Rectal smooth muscle tissue (tissue), 1 donor: Measurements from ENCODE around the gene CADPS2.

Experiments used
- H3K27ac ChIP-seq: one replicate; pipeline ENCODE4 v1.7.0; 2013; ENCODE audit warnings: low read depth, low read length, inconsistent platforms
- H3K27me3 ChIP-seq: one replicate; pipeline ENCODE4 v1.7.0; 2013; ENCODE audit warnings: low read length; ENCODE audit not compliant: control insufficient read depth, insufficient read depth
- H3K36me3 ChIP-seq: one replicate; pipeline ENCODE4 v1.7.0; 2013; ENCODE audit warnings: low read length; ENCODE audit not compliant: control insufficient read depth, insufficient read depth
- H3K4me1 ChIP-seq: one replicate; pipeline ENCODE4 v1.7.0; 2013; ENCODE audit warnings: low read length; ENCODE audit not compliant: control insufficient read depth, insufficient read depth
- H3K4me3 ChIP-seq: one replicate; pipeline ENCODE4 v1.7.0; 2013; ENCODE audit warnings: low read length
- H3K9ac ChIP-seq: one replicate; pipeline ENCODE4 v1.7.0; 2013; ENCODE audit warnings: low read length

Gene CADPS2

DNA sequence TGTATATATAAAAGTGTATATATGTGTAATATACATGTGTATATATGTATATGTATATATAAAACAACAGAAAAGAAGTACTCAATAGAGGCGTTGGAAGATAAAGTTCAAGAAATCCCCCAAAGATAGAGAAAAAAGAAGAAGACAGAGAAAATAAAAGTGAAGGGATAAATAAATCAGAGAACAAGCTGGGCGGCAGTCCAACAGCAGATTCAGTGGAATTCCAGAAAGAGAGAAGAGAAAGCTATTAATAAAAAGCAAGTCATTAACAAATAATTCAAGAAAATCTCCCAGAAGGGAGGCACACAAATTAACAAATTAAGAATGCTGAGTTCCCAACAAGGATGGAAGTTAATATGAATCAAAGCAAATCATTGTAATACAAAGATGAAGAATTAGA is 124.2 kb downstream of the CADPS2 start:
- no peaks in the 10 kb centered on the region for H3K4me1 ChIP-seq
- no peak overlapping the region for H3K4me3 ChIP-seq

DNA sequence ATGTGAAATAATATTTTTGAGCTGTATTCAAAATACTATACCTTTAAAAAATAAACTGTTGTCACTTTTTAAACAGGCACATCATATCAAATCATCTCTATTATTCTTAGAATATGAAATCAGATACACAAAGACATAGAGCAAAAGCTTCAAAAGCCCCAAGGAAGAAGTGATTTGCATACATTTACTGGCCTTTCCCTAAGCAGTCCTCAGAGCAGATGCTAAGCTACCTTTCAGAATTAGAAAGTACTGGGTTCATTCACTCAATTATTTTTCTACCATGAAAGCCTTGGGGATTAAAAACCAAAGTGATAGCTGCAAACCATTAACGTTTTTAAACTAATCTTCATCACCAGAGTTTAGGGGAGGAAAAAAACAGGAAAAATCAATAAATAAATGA is 127.8 kb downstream of the CADPS2 start:
- H3K4me1 ChIP-seq: no peaks in the 10 kb centered on the region
- no peak overlapping the region for H3K4me3 ChIP-seq
- no peak overlapping the region for H3K9ac ChIP-seq
- no peaks in the 10 kb centered on the region for H3K36me3 ChIP-seq
- H3K27ac ChIP-seq: no peak overlapping the region
- no peaks in the 10 kb centered on the region for H3K27me3 ChIP-seq

More for the DNA sequence above, 124.2 kb downstream of the CADPS2 start:
- Histone ChIP-seq H3K9ac (no peak overlapping the region), H3K27me3 (no peaks in the 10 kb centered on the region), H3K27ac (no peak overlapping the region), H3K36me3 (no peaks in the 10 kb centered on the region)

DNA sequence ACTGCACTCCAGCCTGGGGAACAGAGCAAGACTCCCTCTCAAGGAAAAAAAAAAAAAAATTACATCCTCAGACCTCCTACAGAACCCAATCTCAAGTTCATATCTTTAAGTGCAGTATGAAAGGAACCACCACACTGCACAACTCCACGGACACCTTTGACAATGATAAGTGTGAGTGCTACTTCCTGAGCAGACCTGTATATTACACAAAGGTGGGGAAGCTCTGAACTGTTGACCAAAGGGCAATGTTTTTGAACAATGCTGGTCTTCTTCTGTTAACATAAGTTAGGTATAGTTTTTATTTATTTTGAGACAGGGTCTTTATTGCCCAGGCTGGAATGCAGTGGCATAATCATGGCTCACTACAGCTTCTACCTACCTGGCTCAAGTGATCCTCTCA is 129.4 kb downstream of the CADPS2 start:
- Histone ChIP-seq H3K27me3 (no peaks in the 10 kb centered on the region), H3K36me3 (no peaks in the 10 kb centered on the region), H3K4me3 (no peak overlapping the region), H3K4me1 (no peaks in the 10 kb centered on the region), H3K9ac (no peak overlapping the region), H3K27ac (no peak overlapping the region)

DNA sequence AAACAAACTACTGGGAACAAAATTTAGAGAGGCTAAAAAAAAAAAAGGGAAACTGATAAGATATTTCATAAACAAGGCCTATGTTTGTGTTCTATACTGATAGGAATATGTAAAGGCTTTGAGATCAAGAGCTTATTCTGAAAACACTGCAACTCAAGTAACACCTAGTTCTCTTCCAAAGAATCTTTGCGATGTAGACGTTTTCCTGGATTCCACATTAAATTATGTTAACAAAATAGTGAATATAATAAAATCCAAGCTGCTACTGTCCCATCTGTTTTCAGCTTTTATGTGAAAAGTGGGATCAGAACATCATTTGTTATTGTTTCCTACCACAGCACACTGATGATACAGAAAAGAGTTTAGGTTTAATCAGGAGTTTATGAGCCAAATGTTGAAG is 130.6 kb downstream of the CADPS2 start:
- Histone ChIP-seq H3K4me1 (no peaks in the 10 kb centered on the region), H3K27me3 (no peaks in the 10 kb centered on the region), H3K4me3 (no peak overlapping the region), H3K27ac (no peak overlapping the region), H3K36me3 (no peaks in the 10 kb centered on the region), H3K9ac (no peak overlapping the region)

DNA sequence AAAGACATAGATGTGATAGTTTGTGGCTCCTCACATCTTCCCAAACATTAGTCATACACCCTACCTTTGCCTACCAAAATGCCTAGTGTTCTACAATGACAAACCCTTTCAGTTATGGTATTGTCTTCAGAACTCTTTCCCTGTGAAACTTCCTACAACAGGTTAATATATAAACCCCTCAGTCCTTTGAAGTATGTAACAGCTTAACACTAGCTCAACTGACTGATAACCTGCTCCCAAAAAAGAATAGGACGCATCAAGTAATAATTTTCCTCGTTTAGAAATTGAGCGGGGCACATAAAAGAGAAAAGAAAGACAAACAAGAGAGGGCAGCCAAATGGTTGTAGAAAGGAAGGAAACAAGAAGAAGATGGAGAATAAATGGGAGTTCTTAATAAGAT is 133.7 kb downstream of the CADPS2 start:
- Histone ChIP-seq H3K9ac (no peak overlapping the region), H3K27ac (no peak overlapping the region), H3K4me1 (no peaks in the 10 kb centered on the region), H3K27me3 (no peaks in the 10 kb centered on the region), H3K36me3 (no peaks in the 10 kb centered on the region), H3K4me3 (no peak overlapping the region)

DNA sequence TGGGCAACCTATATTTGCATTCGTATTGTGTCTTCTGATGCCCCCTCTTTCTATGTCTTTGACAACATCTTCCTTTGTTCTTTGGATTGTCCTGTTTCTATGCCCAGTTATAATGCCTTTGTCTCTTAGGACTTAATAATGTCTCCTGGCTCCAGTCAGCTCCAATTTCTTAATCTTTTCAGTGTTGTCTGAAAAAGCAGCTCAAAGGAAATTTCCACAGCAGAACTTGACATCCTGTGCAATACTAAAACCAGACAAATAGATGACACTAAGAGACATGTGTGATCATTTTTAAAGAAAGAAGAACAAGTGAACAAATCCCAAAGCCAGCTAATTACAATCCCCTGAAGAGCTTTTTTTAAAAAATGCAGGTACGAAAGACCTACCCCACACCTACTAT is 135.9 kb downstream of the CADPS2 start:
- no peaks in the 10 kb centered on the region for H3K27me3 ChIP-seq
- H3K27ac ChIP-seq: no peak overlapping the region
- no peaks in the 10 kb centered on the region for H3K36me3 ChIP-seq
- H3K4me3 ChIP-seq: no peak overlapping the region
- H3K9ac ChIP-seq: no peak overlapping the region
- H3K4me1 ChIP-seq: no peaks in the 10 kb centered on the region

DNA sequence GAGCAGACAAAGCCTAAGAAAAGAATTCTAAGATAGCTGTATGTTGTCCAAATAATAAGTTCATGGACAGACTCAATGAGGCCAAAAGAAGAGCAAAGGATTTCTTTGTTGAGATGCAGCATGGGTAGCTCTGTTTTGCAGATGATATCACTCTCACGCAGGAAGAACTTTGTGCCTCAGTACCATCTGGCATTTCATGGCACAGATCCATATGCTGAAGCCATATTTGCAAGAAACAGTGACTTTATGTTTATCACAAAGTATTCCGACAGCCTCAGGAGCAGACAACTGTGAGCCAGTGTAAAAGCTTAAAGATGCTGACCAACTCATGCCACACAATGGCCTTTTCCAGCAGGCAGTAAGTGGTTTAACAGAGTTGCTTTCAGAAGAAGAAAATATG is 138.1 kb downstream of the CADPS2 start:
- Histone ChIP-seq H3K9ac (no peak overlapping the region), H3K4me1 (no peaks in the 10 kb centered on the region), H3K27ac (no peak overlapping the region), H3K4me3 (no peak overlapping the region), H3K27me3 (no peaks in the 10 kb centered on the region), H3K36me3 (no peaks in the 10 kb centered on the region)

DNA sequence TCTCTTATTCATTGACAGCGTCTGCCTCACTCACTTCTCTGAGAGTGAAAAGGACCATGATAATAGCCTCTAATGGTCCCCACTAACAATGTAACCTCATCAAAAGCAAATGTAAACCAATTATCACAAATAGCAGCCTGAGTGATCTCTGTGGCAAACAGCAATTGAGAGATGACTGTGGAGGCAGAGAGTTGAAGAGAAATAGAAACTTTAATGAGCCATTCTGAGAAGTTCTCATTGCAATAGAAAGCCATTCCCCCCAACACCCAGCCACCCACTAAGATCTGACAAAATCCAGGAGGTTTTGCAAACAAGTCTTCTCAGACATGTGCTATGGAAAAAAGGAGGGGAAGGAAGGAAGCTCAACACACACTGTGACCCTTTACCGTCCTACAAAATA is 139.3 kb downstream of the CADPS2 start:
- H3K27ac ChIP-seq: no peak overlapping the region
- no peak overlapping the region for H3K9ac ChIP-seq
- H3K4me1 ChIP-seq: no peaks in the 10 kb centered on the region
- no peaks in the 10 kb centered on the region for H3K36me3 ChIP-seq
- H3K27me3 ChIP-seq: no peaks in the 10 kb centered on the region
- H3K4me3 ChIP-seq: no peak overlapping the region

DNA sequence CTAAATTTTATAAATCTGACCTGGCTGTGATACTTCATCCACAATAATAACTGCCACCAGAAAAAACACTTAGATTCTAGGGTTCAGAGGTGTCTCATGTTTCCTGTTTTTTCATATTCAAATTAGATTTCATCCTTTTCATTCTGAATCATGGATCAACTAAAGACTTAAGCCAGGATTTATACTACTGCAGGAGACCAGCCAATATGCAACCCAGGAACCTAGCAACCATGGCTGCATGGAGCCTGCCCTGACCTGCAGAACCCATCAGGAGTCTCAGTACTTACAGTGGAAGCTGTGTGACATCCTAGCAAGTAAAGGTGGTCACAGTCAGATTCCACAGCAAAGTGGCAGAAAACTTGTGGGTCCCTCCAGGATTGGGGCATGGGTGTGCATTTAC is 143.0 kb downstream of the CADPS2 start:
- H3K4me3 ChIP-seq: no peak overlapping the region
- no peaks in the 10 kb centered on the region for H3K27me3 ChIP-seq
- H3K9ac ChIP-seq: no peak overlapping the region
- no peaks in the 10 kb centered on the region for H3K4me1 ChIP-seq
- no peaks in the 10 kb centered on the region for H3K36me3 ChIP-seq
- no peak overlapping the region for H3K27ac ChIP-seq

DNA sequence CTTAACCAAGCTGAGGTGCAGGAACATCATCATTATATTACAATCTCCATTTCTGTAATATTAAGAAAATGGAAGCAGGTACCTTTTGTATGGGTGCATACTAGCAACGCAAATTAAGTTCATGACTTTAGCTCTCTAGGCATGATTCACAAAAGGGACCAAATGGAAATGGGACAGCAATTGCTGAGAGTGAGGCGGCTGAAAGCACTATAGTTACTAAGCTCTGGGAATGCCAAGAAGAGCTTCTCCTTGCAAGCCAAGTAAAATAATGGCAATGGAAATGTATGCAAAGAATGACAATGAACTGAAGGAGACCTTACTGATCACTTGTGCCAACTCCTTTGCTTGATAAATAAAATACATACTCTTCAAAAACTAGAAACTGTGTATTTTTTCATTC is 147.3 kb downstream of the CADPS2 start:
- Histone ChIP-seq H3K27me3 (no peaks in the 10 kb centered on the region), H3K4me3 (no peak overlapping the region), H3K9ac (no peak overlapping the region), H3K4me1 (no peaks in the 10 kb centered on the region), H3K36me3 (no peaks in the 10 kb centered on the region), H3K27ac (no peak overlapping the region)

DNA sequence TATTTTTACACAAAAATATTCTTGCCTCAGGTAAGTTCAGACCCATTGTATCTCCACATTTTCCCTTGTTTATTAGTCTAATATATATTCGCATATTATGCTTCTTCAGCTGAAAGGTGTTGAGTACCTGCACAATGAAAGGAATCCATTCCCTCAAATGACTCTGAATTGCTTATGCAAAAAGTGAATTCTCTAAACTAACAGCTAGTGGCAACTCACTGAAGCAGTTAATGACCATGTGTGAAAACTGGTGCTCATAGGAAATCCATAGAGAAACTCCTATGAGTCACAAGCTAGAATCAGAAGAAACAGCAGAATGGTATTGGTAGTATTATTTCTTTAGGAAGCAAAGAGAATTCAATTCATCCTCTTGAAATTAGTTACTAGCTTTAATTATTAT is 150.1 kb downstream of the CADPS2 start:
- no peak overlapping the region for H3K27ac ChIP-seq
- H3K4me1 ChIP-seq: no peaks in the 10 kb centered on the region
- no peaks in the 10 kb centered on the region for H3K27me3 ChIP-seq
- no peaks in the 10 kb centered on the region for H3K36me3 ChIP-seq
- H3K9ac ChIP-seq: no peak overlapping the region
- H3K4me3 ChIP-seq: no peak overlapping the region

DNA sequence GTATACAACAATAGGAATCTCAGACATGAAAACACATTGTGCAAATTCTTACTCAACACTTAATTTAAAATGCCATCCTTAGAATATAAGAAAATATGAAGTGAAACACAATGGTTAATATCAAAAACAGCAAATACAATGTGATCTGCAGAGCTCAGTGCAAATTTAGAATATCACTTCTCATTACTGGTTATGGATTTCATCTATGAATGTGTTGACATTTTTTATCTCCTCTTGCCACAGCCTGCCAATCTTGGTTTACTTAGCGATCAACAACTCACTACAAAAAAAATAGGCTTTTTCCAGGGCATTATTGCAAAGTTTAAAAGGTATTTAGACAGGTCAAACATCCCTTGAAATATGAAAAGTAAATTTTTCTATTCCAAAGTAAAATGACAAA is 158.5 kb downstream of the CADPS2 start:
- H3K4me3 ChIP-seq: no peak overlapping the region
- H3K36me3 ChIP-seq: no peaks in the 10 kb centered on the region
- no peaks in the 10 kb centered on the region for H3K27me3 ChIP-seq
- no peak overlapping the region for H3K27ac ChIP-seq
- H3K4me1 ChIP-seq: no peaks in the 10 kb centered on the region
- H3K9ac ChIP-seq: no peak overlapping the region

DNA sequence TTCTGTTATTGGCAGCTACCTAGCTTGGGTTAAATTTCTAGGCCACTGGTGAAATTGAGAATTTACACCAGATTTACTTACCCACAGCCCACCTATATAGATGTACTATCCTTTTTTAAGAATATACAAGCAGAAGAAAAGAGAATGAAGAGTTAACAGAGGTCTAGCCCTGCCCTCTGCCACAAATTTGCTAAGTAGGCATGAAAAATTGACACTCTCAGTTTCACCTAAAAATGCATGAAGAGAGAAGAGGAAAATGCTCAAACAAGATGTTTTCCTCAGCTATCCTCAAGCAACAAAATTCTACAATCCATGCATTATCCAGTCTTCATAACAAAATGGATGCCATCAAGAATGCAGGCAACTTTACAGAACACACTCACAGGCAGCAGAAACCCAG is 158.9 kb downstream of the CADPS2 start:
- no peak overlapping the region for H3K27ac ChIP-seq
- H3K9ac ChIP-seq: no peak overlapping the region
- H3K4me3 ChIP-seq: no peak overlapping the region
- H3K4me1 ChIP-seq: no peaks in the 10 kb centered on the region
- no peaks in the 10 kb centered on the region for H3K27me3 ChIP-seq
- H3K36me3 ChIP-seq: no peaks in the 10 kb centered on the region

DNA sequence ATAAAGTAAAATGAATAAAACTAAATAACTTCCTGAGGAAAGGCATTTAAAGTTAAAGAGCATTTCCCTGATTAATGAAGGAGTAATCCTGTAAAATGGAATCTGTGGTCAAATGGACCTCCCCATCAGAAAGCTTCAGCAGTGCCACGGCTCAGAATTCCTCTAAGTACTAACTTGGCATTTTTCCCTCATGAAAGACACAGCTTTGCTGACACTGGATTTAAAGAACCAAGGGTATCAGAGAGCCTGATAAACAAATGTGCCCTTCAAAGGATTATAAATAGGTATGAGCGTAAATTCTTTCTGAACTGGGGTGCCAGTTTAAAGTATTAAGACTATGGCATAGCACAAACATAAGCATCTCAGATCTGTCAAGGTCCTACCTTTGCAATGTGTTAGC is 159.4 kb downstream of the CADPS2 start:
- Histone ChIP-seq H3K4me1 (no peaks in the 10 kb centered on the region), H3K4me3 (no peak overlapping the region), H3K27ac (no peak overlapping the region), H3K9ac (no peak overlapping the region), H3K36me3 (no peaks in the 10 kb centered on the region), H3K27me3 (no peaks in the 10 kb centered on the region)
